HG02981 (cell line): ENCODE results near the gene DHX34.
"Not testable (repeated sequence)": the region's sequence is repeated elsewhere in the genome, so short reads cannot be mapped to it uniquely, and the experiment has no call there.

Experiments
- ATAC-seq: cut with Tn5 transposase; IDR thresholded peaks from one replicate; pipeline ENCODE4 v1.9.1; 2021; ENCODE audit warnings: mild to moderate bottlenecking, moderate library complexity; ENCODE audit not compliant: unreplicated experiment

DHX34 gene, protein sequence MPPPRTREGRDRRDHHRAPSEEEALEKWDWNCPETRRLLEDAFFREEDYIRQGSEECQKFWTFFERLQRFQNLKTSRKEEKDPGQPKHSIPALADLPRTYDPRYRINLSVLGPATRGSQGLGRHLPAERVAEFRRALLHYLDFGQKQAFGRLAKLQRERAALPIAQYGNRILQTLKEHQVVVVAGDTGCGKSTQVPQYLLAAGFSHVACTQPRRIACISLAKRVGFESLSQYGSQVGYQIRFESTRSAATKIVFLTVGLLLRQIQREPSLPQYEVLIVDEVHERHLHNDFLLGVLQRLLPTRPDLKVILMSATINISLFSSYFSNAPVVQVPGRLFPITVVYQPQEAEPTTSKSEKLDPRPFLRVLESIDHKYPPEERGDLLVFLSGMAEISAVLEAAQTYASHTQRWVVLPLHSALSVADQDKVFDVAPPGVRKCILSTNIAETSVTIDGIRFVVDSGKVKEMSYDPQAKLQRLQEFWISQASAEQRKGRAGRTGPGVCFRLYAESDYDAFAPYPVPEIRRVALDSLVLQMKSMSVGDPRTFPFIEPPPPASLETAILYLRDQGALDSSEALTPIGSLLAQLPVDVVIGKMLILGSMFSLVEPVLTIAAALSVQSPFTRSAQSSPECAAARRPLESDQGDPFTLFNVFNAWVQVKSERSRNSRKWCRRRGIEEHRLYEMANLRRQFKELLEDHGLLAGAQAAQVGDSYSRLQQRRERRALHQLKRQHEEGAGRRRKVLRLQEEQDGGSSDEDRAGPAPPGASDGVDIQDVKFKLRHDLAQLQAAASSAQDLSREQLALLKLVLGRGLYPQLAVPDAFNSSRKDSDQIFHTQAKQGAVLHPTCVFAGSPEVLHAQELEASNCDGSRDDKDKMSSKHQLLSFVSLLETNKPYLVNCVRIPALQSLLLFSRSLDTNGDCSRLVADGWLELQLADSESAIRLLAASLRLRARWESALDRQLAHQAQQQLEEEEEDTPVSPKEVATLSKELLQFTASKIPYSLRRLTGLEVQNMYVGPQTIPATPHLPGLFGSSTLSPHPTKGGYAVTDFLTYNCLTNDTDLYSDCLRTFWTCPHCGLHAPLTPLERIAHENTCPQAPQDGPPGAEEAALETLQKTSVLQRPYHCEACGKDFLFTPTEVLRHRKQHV

DNA sequence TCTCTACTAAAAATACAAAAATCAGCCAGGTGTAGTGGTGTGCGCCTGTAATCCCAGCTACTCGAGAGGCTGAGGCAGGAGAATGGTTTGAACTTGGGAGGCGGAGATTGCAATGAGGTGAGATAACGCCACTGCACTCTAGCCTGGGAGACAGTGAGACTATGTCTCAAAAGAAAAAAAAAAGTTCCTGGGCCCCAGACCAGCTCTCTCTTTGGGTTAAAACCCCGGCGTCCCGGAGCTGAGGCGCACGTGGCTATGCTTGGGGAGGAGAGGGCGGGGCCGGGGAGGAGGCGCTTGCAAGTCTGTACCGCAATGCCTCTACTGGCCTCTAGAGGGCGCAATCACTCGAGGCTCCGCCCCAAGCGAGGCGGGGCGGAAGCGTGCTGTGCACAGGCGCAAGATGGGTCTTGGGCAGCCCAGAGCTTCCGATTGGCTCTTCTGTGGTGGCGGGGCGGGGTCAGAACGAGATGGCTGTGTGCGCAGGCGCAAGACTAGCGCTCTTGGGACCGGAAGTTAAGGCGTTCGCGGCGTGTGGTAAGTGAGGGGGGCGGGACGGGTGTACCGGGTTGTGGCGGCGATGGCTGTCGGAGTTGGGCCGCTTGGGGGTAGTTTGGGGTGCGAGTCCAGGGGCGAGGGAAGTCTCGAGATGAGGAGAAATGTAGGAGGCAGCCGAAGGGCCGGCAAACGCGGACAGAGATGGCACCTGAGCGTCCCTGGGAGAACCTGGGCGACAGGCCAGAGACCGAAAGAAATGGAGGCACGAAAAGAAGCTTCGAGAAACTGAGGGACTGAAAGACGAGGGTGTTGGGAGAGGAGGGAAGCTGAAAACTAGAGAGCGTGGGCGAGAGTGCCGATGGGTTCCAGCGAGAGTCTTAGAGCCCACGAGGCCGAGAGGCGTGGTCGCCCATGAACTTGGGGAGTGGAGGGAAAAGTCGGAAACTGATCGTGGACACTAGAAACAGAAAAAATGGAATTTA, at the start of gene DHX34:
DHX34 (plus strand) TSS at position 497 of the 977 bp plus-strand sequence. CDS start 3,716 bp downstream, outside the sequence.
- ATAC-seq = peak; percentile 95

GRCh38 chr19:47300867-47301266, 48.2 kb upstream of the DHX34 start:
- not testable (repeated sequence) for ATAC-seq

DNA sequence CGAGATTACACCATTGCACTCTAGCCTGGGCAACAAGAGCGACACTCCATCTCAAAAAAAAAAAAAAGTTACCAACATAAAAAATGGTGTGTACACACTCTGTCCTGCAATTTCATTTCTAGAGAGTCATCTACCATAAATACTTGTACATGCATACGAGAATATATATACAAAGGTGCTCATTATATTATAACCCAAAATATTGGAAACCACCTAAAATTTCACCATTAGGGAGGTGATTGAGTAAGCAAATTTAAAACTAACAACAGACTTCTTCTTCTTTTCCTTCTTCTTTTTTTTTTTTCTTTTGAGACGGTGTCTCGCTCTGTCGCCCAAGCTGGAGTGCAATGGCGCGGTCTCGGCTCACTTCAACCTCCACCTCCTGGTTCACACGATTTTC, 46.9 kb upstream of the DHX34 start:
- ATAC-seq = no peak

GRCh38 chr19:47303966-47304365, 45.1 kb upstream of the DHX34 start:
- ATAC-seq = no peak

GRCh38 chr19:47305309-47305751, 43.8 kb upstream of the DHX34 start:
- ATAC-seq = no peak

- no peak for ATAC-seq
Measured at GRCh38 chr19:47306303-47306702, 42.8 kb upstream of the DHX34 start.

DNA sequence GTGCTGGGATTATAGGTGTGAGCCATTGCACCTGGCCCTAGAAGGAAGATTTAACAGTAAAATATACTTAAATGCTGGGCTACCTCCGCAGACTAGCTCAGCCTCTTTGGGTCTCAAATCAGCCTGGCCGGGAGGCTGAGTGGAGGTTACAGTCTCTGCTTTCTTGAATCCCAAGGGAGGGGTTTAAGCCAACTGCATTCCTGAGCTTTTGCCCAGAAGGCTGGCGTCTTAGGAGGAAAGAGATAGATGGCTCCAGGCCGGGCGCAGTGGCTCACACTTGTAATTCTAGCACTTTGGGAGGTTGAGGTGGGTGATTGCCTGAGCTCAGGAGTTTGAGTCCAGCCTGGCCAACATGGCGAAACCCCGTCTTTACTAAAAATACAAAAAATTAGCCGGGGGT, 40.1 kb upstream of the DHX34 start:
- no peak for ATAC-seq

DNA sequence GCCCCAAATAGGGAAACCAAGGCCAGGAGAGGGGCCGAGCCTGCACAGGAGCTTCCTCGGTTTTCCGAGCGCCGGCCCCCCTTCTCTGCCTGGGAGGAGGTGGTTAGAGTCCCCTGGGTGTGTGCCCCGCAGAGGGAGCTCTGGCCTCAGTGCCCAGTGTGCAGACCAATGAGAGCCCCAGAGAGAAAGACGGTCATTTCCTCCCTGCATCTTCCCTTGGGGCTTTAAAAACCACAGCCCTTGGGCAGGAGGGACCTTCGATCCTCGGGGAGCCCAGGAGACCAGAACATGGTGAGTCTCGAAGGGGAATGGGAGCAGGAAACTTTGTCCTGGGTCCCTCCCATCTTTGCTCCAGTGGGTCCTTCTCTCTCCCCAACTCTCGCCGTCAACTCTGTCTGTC, 39.5 kb upstream of the DHX34 start, which contains the start of gene C5AR1:
C5AR1 (plus strand) TSS at position 254 of the 400 bp plus-strand sequence; CDS start at position 289, 35 bp downstream.
- ATAC-seq = no peak

- no peak for ATAC-seq
Measured at GRCh38 chr19:47310323-47310722, 38.8 kb upstream of the DHX34 start.

DNA sequence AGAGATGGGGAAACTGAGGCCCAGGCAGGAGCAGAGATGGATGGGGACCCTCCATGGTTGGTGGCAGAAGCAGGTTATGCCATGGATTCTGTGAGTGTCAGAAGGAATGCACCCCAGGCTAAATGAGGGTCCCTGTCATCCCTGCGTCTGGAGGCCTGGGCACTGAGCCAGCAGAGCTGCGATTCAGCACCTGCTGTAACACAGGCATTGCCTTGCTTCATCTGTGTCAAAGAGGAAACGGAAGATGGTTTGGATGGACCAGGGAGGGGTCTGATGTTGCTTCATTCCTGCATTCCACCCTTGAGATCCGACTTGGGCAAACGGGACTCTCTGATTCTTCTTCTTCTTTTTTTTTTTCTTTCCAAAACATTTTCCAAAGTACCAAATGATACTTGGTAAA, 38.3 kb upstream of the DHX34 start:
- no peak for ATAC-seq

- ATAC-seq = no peak
Measured at GRCh38 chr19:47312366-47313006, 36.6 kb upstream of the DHX34 start.

DNA sequence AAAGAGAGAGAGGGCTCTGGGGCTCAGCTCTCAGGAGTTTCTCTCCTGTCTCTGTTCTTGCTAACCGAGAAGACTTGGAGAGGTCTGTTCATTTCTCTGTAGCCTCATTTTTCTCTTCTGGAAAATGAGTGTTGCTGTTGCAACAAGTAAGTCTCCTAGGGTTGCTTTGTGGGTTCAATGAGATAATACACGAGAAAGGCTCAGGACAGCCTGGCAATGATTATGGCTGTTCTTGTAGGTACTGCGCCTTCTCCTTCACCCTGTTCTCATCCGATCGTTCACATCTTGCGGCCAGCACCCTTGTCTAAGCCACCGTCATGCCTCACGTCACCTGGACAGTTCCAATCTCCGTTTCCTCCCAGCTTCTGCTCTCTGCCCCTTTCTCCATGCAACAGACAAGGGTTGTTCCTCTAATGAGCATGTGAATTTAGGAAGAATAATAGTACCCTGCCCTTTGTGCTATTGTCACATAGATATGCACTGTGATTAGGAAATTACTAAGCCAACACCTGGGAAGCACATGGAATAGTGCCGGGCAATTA, 35.3 kb upstream of the DHX34 start:
- no peak for ATAC-seq

- no peak for ATAC-seq
Measured at GRCh38 chr19:47315125-47315821, 33.8 kb upstream of the DHX34 start.

GRCh38 chr19:47316513-47316912, 32.6 kb upstream of the DHX34 start:
- no peak for ATAC-seq

DNA sequence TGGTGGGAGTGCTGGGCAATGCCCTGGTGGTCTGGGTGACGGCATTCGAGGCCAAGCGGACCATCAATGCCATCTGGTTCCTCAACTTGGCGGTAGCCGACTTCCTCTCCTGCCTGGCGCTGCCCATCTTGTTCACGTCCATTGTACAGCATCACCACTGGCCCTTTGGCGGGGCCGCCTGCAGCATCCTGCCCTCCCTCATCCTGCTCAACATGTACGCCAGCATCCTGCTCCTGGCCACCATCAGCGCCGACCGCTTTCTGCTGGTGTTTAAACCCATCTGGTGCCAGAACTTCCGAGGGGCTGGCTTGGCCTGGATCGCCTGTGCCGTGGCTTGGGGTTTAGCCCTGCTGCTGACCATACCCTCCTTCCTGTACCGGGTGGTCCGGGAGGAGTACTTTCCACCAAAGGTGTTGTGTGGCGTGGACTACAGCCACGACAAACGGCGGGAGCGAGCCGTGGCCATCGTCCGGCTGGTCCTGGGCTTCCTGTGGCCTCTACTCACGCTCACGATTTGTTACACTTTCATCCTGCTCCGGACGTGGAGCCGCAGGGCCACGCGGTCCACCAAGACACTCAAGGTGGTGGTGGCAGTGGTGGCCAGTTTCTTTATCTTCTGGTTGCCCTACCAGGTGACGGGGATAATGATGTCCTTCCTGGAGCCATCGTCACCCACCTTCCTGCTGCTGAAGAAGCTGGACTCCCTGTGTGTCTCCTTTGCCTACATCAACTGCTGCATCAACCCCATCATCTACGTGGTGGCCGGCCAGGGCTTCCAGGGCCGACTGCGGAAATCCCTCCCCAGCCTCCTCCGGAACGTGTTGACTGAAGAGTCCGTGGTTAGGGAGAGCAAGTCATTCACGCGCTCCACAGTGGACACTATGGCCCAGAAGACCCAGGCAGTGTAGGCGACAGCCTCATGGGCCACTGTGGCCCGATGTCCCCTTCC, 28.9 kb upstream of the DHX34 start:
- no peak for ATAC-seq

GRCh38 chr19:47321630-47322029, 27.5 kb upstream of the DHX34 start:
- no peak for ATAC-seq

DNA sequence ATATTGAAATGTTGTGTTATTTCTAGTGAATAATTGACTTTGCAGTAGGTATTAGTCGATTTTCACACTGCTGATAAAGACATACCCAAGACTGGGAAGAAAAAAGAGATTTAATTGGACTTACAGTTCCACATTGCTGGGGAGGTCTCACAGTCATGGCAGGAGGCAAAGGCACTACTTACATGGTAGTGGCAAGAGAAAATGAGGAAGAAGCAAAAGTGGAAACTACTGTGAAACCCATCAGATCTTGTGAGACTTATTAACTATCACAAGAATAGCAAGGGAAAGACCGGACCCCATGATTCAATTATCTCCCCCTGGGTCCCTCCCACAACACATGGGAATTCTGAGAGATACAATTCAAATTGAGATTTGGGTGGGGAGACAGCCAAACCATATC, 27.1 kb upstream of the DHX34 start:
- ATAC-seq = no peak
